Measurements from ENCODE around the gene PUSL1. TPM values are rescaled to one million over a fixed set of nuclear protein-coding genes. Genes with fewer than 3 reads are reported as not detected.

Gene PUSL1
- total and polyA plus RNA-seq, 2 of the 13 experiments (the other 11 are each of a cell fraction or from before 2014, with no cell fraction given) = 8.3 to 22.2 TPM

DNA sequence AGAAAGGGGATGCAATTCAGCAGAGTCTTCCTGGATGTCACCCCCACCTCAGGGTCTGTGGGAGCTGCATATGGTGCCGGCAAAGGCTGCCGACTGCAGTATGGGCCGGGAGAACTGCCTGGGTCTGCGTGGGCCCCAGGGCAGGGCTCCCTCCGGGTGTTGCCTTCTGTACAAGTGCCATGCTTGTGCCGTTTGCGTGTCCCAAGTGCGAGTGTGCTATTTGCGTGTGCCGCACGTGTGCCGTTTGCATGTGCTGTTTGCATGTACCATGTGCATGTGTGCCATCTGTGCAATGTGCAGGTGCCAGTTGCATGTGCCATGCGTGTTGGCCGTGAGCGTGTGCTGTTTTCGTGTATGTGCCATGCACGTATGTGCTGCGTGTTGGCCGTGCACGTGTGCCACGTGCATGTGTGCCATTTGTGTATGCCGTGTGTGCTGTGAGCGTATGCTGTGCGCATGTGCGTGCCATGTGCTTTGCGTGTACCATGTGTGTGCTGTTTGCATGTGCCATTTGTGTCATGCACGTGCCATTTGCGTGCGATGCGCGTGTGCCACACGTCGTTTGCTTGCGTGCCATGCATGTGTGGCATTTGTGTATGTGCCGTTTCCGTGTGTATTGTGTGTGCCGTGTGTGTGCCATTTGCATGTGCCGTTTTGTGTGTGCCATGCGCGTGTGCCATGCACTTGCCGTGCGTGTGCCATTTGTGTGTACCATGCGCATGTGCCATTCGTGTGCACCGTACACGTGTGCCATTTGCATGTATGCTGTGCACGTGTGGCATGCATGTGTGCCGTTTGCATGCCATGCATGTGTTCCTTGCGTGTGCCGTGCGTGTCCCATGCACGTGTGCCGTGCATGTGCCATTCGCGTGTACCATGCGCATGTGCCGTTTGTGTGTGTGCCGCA lies 21.2 kb downstream of the PUSL1 start (continued):
- TF ChIP-seq DNMT1 (CRISPR knock-in tag; IDR thresholded peaks at IDR 0.05) (peak; percentile 86; the same call in 1 of the 2 replicates), SIN3B (IDR thresholded peaks at IDR 0.05; ENCODE audit: low read length) (no peak), ZNF225 (CRISPR knock-in tag; IDR thresholded peaks at IDR 0.05) (no peak), ZNF576 (CRISPR knock-in tag; IDR thresholded peaks at IDR 0.05) (no peak), ZNF891 (CRISPR knock-in tag; IDR thresholded peaks at IDR 0.05) (no peak), HNF4A (CRISPR knock-in tag; IDR thresholded peaks at IDR 0.05) (no peak), AKAP8 (CRISPR knock-in tag; IDR thresholded peaks at IDR 0.05) (peak; percentile 95), AGO2 (optimal IDR thresholded peaks at IDR 0.05; ENCODE audit: low read depth, low read length) (peak; percentile 96), ZC3H4 (CRISPR knock-in tag; IDR thresholded peaks at IDR 0.05; ENCODE audit: borderline replicate concordance) (0 out of 2 replicates have a peak, but pooled peaks have one; percentile 22), PCBP2 (optimal IDR thresholded peaks at IDR 0.05; ENCODE audit: low read depth, low read length, poor library complexity, severe bottlenecking) (no peak), ZNF484 (CRISPR knock-in tag; IDR thresholded peaks at IDR 0.05; ENCODE audit: borderline replicate concordance, low read depth) (no peak), RFX3 (CRISPR knock-in tag; IDR thresholded peaks at IDR 0.05) (no peak), RNF2 (conservative IDR thresholded peaks at IDR 0.05; ENCODE audit: low read depth) (no peak), POLR2G (IDR thresholded peaks at IDR 0.05; ENCODE audit: low read depth, low read length) (peak; percentile 45; the same call in 1 of the 2 replicates), SSRP1 (CRISPR knock-in tag; IDR thresholded peaks at IDR 0.05) (peak; percentile 75), ZNF75D (CRISPR knock-in tag; IDR thresholded peaks at IDR 0.05; ENCODE audit: borderline replicate concordance) (no peak), SP2 (CRISPR knock-in tag; IDR thresholded peaks at IDR 0.05) (no peak), FOXP1 (IDR thresholded peaks at IDR 0.05) (no peak), FOXP1 (CRISPR knock-in tag; IDR thresholded peaks at IDR 0.05) (no peak), CERS6 (CRISPR knock-in tag; IDR thresholded peaks at IDR 0.05) (no peak), ETV5 (CRISPR knock-in tag; IDR thresholded peaks at IDR 0.05; ENCODE audit: borderline replicate concordance) (no peak), MYC (CRISPR knock-in tag; IDR thresholded peaks at IDR 0.05; ENCODE audit: borderline replicate concordance) (peak; percentile 17; the same call in 1 of the 2 replicates), LRRFIP1 (CRISPR knock-in tag; conservative IDR thresholded peaks at IDR 0.05) (no peak)
- TF ChIP-seq, protein P1, sequence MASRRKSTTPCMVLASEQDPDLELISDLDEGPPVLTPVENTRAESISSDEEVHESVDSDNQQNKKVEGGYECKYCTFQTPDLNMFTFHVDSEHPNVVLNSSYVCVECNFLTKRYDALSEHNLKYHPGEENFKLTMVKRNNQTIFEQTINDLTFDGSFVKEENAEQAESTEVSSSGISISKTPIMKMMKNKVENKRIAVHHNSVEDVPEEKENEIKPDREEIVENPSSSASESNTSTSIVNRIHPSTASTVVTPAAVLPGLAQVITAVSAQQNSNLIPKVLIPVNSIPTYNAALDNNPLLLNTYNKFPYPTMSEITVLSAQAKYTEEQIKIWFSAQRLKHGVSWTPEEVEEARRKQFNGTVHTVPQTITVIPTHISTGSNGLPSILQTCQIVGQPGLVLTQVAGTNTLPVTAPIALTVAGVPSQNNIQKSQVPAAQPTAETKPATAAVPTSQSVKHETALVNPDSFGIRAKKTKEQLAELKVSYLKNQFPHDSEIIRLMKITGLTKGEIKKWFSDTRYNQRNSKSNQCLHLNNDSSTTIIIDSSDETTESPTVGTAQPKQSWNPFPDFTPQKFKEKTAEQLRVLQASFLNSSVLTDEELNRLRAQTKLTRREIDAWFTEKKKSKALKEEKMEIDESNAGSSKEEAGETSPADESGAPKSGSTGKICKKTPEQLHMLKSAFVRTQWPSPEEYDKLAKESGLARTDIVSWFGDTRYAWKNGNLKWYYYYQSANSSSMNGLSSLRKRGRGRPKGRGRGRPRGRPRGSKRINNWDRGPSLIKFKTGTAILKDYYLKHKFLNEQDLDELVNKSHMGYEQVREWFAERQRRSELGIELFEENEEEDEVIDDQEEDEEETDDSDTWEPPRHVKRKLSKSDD (CRISPR knock-in tag; IDR thresholded peaks at IDR 0.05; ENCODE audit: low read depth) = peak; percentile 19; the same call in 1 of the 2 replicates
- TF ChIP-seq, protein P2, sequence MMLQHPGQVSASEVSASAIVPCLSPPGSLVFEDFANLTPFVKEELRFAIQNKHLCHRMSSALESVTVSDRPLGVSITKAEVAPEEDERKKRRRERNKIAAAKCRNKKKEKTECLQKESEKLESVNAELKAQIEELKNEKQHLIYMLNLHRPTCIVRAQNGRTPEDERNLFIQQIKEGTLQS (CRISPR knock-in tag; IDR thresholded peaks at IDR 0.05) = no peak

All from HepG2 (cell line).